Measurements from ENCODE around the gene CCDC71.

Gene CCDC71

GRCh38 chr3:49151610-49152009, 14.5 kb downstream of the CCDC71 start:
- no peak for TF ChIP-seq CTCF (IDR thresholded peaks at IDR 0.05; ENCODE audit: control insufficient read depth, extremely low read depth, insufficient read depth)
- H3K4me3 ChIP-seq (ENCODE audit: low read depth, low read length) = no peak overlapping the region
- DNase-seq (ENCODE audit: low read depth) = no peak

GRCh38 chr3:49148159-49148558, 18.0 kb downstream of the CCDC71 start:
- H3K4me3 ChIP-seq (ENCODE audit: low read depth, low read length) = no peak overlapping the region
- TF ChIP-seq CTCF (IDR thresholded peaks at IDR 0.05; ENCODE audit: control insufficient read depth, extremely low read depth, insufficient read depth) = no peak
- no peak for DNase-seq (ENCODE audit: low read depth)

- TF ChIP-seq CTCF (IDR thresholded peaks at IDR 0.05; ENCODE audit: control insufficient read depth, extremely low read depth, insufficient read depth) = no peak
- DNase-seq (ENCODE audit: low read depth) = no peak
- no peak overlapping the region for H3K4me3 ChIP-seq (ENCODE audit: low read depth, low read length)
These were observed 26.1 kb downstream of the CCDC71 start for GRCh38 chr3:49140080-49140479.

- no peak for TF ChIP-seq CTCF (IDR thresholded peaks at IDR 0.05; ENCODE audit: control insufficient read depth, extremely low read depth, insufficient read depth)
- no peak overlapping the region for H3K4me3 ChIP-seq (ENCODE audit: low read depth, low read length)
- no peak for DNase-seq (ENCODE audit: low read depth)
These were observed 30.6 kb downstream of the CCDC71 start for GRCh38 chr3:49135499-49135898.

GRCh38 chr3:49134471-49135265, 31.5 kb downstream of the CCDC71 start:
- TF ChIP-seq CTCF (IDR thresholded peaks at IDR 0.05; ENCODE audit: control insufficient read depth, extremely low read depth, insufficient read depth) = peak; percentile 41
- no peak overlapping the region for H3K4me3 ChIP-seq (ENCODE audit: low read depth, low read length)
- DNase-seq (ENCODE audit: low read depth) = peak; percentile 62

- peak; percentile 63 for DNase-seq (ENCODE audit: low read depth)
- H3K4me3 ChIP-seq (ENCODE audit: low read depth, low read length) = peak overlapping the region; percentile 84
- peak; percentile 13; the same call in 1 of the 2 replicates for TF ChIP-seq CTCF (IDR thresholded peaks at IDR 0.05; ENCODE audit: control insufficient read depth, extremely low read depth, insufficient read depth)
These were observed 32.7 kb downstream of the CCDC71 start for GRCh38 chr3:49133226-49133951.
